Fibroblast of lung (primary cell): ENCODE data around the gene LZTS2. TPM values are rescaled to one million over a fixed set of nuclear protein-coding genes. Genes with fewer than 3 reads are reported as not detected.

ENCODE experiments used
- DNase-seq, 2 donors: peaks; one replicate each; pipeline versions ENCODE4 v3.0.0 to v3.0.0-alpha.2; 2010; ENCODE audit warnings: low read depth in 2 of 2
- H2AFZ ChIP-seq: 2 replicates; pipeline ENCODE4 v1.5.1; 2012; ENCODE audit warnings: low read length, control low read depth, inconsistent platforms
- H3K27ac ChIP-seq: 2 replicates; pipeline ENCODE4 v1.5.1; 2011; ENCODE audit warnings: low read length, control low read depth; ENCODE audit not compliant: insufficient read depth
- H3K27me3 ChIP-seq: 2 replicates; pipeline ENCODE4 v1.5.1; 2011; ENCODE audit warnings: mild to moderate bottlenecking, low read length; ENCODE audit not compliant: control insufficient read depth, insufficient read depth
- H3K36me3 ChIP-seq: 2 replicates; pipeline ENCODE4 v1.5.1; 2011; ENCODE audit warnings: low read length; ENCODE audit not compliant: control insufficient read depth, insufficient read depth
- H3K4me1 ChIP-seq: 2 replicates; pipeline ENCODE4 v1.5.1; 2011; ENCODE audit warnings: low read length; ENCODE audit not compliant: control insufficient read depth, insufficient read depth; ENCODE audit errors: extremely low read depth
- H3K4me2 ChIP-seq: 2 replicates; pipeline ENCODE4 v1.5.1; 2011; ENCODE audit warnings: low read length, control low read depth; ENCODE audit not compliant: insufficient read depth; ENCODE audit errors: extremely low read depth
- H3K4me3 ChIP-seq, 4 experiments: fragments of 200-600 bp in 1 of 4; sonication (generic) in 1 of 4; replicated peaks in 1 of 4; 2 replicates each; pipeline ENCODE4 v1.5.1; 2011 to 2016; ENCODE audit warnings: low read length in 4 of 4, low read depth in 3 of 4, mild to moderate bottlenecking in 3 of 4, control low read depth in 2 of 4, inconsistent platforms in 1 of 4, mixed read lengths in 1 of 4; ENCODE audit not compliant: insufficient read depth in 1 of 4; ENCODE audit errors: control extremely low read depth in 1 of 4
- H3K79me2 ChIP-seq: 2 replicates; pipeline ENCODE4 v1.5.1; 2012; ENCODE audit warnings: mild to moderate bottlenecking, low read length, inconsistent platforms; ENCODE audit not compliant: control insufficient read depth, insufficient read depth
- H3K9ac ChIP-seq: 2 replicates; pipeline ENCODE4 v1.5.1; 2011; ENCODE audit warnings: mild to moderate bottlenecking, low read length, control low read depth; ENCODE audit not compliant: insufficient read depth
- H3K9me3 ChIP-seq: 2 replicates; pipeline ENCODE4 v1.5.1; 2012; ENCODE audit warnings: low read depth, low read length; ENCODE audit not compliant: control insufficient read depth, insufficient read depth
- H4K20me1 ChIP-seq: 2 replicates; pipeline ENCODE4 v1.5.1; 2011; ENCODE audit warnings: low read length; ENCODE audit not compliant: control insufficient read depth, insufficient read depth; ENCODE audit errors: extremely low read depth
- CTCF ChIP-seq, 2 donors: IDR thresholded peaks in 1 of 2; conservative IDR thresholded peaks in 1 of 2; 1 replicate in 1 of 2; 2 replicates in 1 of 2; pipeline ENCODE4 v1.5.1; 2011 to 2012; ENCODE audit warnings: low read length in 2 of 2, control low read depth in 1 of 2, inconsistent platforms in 1 of 2, low read depth in 1 of 2, mild to moderate bottlenecking in 1 of 2
- EZH2 ChIP-seq: IDR thresholded peaks from 2 replicates; pipeline ENCODE4 v1.5.1; 2012; ENCODE audit warnings: low read length, control low read depth, mild to moderate bottlenecking; ENCODE audit errors: missing control alignments
- polyA plus RNA-seq, 2 donors: library from polyadenylated mRNA; depleted of rRNA in 1 of 2; stranded (reverse) in 1 of 2; unstranded in 1 of 2; fragments of >200 nt; gene quantifications; 2 replicates each; pipeline ENCODE4 v1.2.1, GENCODE V29; 2011 to 2012; ENCODE audit warnings: missing spikeins in 1 of 2
- total RNA-seq: library from RNA; depleted of rRNA; stranded (reverse); fragments of >200 nt; gene quantifications from 2 replicates; pipeline ENCODE4 v1.2.1, GENCODE V29; 2014

LZTS2 gene
- total and polyA plus RNA-seq, 2 donors (not counting 1 experiment from before 2014, with no cell fraction given) = 34.7 to 120 TPM

- Histone ChIP-seq H3K79me2 (no peaks in the 10 kb centered on the region), H3K4me2 (peak within 1 kb of the TSS; percentile 87), H3K9ac (peak within 1 kb of the TSS; percentile 21), H3K4me3 (peak within 1 kb of the TSS; percentile 40 to 68 (median 44)), H3K36me3 (peaks cover 2% of the 10 kb centered on the region), H2AFZ (peak within 1 kb of the TSS; percentile 79), H4K20me1 (no peaks in the 10 kb centered on the region), H3K27me3 (no peaks in the 10 kb centered on the region), H3K4me1 (peaks cover 3% of the 10 kb centered on the region), H3K9me3 (no peaks in the 10 kb centered on the region), H3K27ac (no peak within 1 kb of the TSS)
- peak; percentile 15 to 24 for DNase-seq
- TF ChIP-seq EZH2 = peak; percentile 20
- TF ChIP-seq CTCF (conservative IDR thresholded peaks at IDR 0.05 in 1 of 2, IDR thresholded peaks at IDR 0.05 in 1 of 2; ENCODE audit: low read depth in 1 of 2, low read length in 2 of 2) = peak; percentile 61 to 77
These were observed 30.2 kb upstream of the LZTS2 start, which contains the start of gene SEMA4G for GRCh38 chr10:100969187-100970075. Gene SEMA4G (plus strand): TSS chr10:100969504. CDS start chr10:100972913, 3,409 bp downstream.

DNA sequence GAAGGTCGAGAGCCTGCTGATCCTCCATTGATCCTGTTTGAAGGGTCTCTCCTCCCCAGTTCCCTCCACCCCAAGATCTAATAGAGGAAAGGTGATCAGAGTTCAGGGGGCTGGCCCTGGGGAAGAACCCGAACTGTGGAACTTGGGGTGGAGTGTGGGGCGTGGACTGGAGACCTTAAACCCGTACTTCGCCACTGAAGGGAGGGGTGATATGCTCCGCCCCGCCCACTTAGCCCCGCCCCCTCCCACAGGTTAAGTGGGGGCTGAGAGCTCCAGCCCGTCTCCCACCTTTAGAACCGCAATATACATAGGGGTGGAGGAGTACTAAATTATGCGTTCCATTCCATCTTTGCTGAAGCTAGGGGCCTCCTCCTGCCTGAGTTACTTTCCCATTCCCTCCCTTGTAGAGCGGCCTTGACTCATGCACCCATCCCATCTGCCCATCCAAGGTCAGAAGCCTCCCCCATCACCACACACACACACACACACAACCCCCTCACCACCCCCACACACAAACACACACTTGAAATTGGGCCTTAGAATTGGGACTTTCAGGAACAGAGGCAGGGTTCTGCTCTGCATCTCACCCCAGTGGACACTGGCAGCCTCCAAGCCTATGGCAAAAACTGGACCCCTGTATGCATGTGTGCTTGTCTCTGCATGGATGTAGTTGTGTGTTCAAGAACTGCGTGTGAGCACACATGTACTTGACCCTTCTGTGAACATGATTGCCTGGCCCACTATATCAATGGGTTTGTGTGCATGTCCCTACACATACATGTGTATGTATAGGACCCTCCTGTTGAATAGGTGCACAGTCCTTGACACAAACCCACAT is 29.3 kb upstream of the LZTS2 start:
- H3K27ac ChIP-seq = no peak overlapping the region
- TF ChIP-seq EZH2 = no peak
- no peak for TF ChIP-seq CTCF (conservative IDR thresholded peaks at IDR 0.05 in 1 of 2, IDR thresholded peaks at IDR 0.05 in 1 of 2; ENCODE audit: low read depth in 1 of 2, low read length in 2 of 2)
- H3K36me3 ChIP-seq = peaks cover 2% of the 10 kb centered on the region
- H2AFZ ChIP-seq = no peak overlapping the region
- no peaks in the 10 kb centered on the region for H3K79me2 ChIP-seq
- no peak overlapping the region for H3K9ac ChIP-seq
- peak overlapping the region; percentile 79 for H3K4me2 ChIP-seq
- H3K27me3 ChIP-seq = no peaks in the 10 kb centered on the region
- DNase-seq = no peak
- peaks cover 3% of the 10 kb centered on the region for H3K4me1 ChIP-seq
- H4K20me1 ChIP-seq = no peaks in the 10 kb centered on the region
- H3K4me3 ChIP-seq = peak overlapping the region in 2 of 4 experiments; percentile 44 to 68
- H3K9me3 ChIP-seq = no peaks in the 10 kb centered on the region
